Thoracic aorta (tissue), 2 donors: ENCODE results near the gene SGPL1. TPM values are rescaled to one million over a fixed set of nuclear protein-coding genes. Genes with fewer than 3 reads are reported as not detected.

Experiments used
- ATAC-seq: fragments of 150-250 bp; one replicate; pipeline ENCODE4 v1.8.0; 2017; ENCODE audit warnings: low read depth; ENCODE audit not compliant: insufficient number of reproducible peaks, low FRiP score
- DNase-seq: peaks from one replicate; pipeline ENCODE4 v3.0.0-alpha.2; 2020; ENCODE audit warnings: low spot score
- H3K27ac ChIP-seq, 2 donors: fragments of 200-600 bp; sonication (generic); 1 replicate in 1 of 2; 2 replicates in 1 of 2; pipeline ENCODE4 v1.5.1; 2016; ENCODE audit warnings: mild to moderate bottlenecking in 2 of 2, moderate library complexity in 2 of 2
- H3K27me3 ChIP-seq: fragments of 200-600 bp; sonication (generic); replicated peaks from 2 replicates; pipeline ENCODE4 v1.6.0; 2016; ENCODE audit warnings: mild to moderate bottlenecking; ENCODE audit not compliant: insufficient read depth
- H3K36me3 ChIP-seq: fragments of 200-600 bp; sonication (generic); one replicate; pipeline ENCODE4 v1.5.1; 2016
- H3K4me1 ChIP-seq, 2 donors: fragments of 200-600 bp; sonication (generic); 1 replicate in 1 of 2; 2 replicates in 1 of 2; pipeline versions ENCODE4 v1.5.1 to v1.6.0; 2016; ENCODE audit warnings: low read depth in 2 of 2, mild to moderate bottlenecking in 1 of 2; ENCODE audit not compliant: control insufficient read depth in 1 of 2
- H3K4me3 ChIP-seq: fragments of 200-600 bp; sonication (generic); 2 replicates; pipeline ENCODE4 v1.5.1; 2016; ENCODE audit warnings: mild to moderate bottlenecking
- H3K9me3 ChIP-seq: fragments of 200-600 bp; sonication (generic); 2 replicates; pipeline ENCODE4 v1.5.1; 2016
- total RNA-seq, 2 donors: library from RNA; depleted of rRNA; stranded (reverse); fragments of >200 nt; gene quantifications; one replicate each; pipeline versions ENCODE4 v1.1.0 to v1.2.3, GENCODE V29; 2016
- TF ChIP-seq, protein P1 (sequence below): fragments of 200-600 bp; sonication (generic); IDR thresholded peaks from one replicate; pipeline ENCODE4 v1.5.1; 2019; ENCODE audit warnings: antibody characterized with exemption

The SGPL1 gene
- total RNA-seq, 2 donors from 2014 or later = 15.0 to 26.0 TPM

DNA sequence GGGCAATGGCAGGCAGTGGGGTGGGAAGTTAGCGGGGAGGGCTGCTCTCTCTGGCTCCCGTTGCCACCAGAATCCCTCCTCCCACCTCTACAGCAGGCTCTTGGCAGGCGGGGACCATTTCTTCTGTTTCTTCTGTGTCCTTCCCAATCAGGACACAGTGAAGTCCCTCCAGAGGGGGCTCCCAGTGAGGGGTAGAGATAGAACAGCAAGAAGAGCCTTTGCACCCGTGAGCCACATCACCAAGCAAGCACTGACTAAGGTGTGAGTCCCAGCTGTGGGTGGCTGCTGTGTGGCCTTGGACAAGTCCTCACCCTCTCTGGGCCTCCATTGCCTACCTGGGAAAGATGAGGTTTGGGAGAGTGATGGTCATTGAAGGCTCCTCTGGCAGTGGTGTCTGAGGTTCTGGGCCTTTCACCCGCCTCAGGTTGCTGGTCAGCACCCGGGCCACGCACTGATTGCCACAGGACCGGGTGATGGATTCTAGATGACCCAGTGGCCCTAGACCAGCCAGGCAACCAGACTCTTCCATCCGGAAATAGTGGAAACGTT, 98.6 kb downstream of the SGPL1 start:
- DNase-seq (no peak), ATAC-seq (no peak)
- TF ChIP-seq, protein P1, sequence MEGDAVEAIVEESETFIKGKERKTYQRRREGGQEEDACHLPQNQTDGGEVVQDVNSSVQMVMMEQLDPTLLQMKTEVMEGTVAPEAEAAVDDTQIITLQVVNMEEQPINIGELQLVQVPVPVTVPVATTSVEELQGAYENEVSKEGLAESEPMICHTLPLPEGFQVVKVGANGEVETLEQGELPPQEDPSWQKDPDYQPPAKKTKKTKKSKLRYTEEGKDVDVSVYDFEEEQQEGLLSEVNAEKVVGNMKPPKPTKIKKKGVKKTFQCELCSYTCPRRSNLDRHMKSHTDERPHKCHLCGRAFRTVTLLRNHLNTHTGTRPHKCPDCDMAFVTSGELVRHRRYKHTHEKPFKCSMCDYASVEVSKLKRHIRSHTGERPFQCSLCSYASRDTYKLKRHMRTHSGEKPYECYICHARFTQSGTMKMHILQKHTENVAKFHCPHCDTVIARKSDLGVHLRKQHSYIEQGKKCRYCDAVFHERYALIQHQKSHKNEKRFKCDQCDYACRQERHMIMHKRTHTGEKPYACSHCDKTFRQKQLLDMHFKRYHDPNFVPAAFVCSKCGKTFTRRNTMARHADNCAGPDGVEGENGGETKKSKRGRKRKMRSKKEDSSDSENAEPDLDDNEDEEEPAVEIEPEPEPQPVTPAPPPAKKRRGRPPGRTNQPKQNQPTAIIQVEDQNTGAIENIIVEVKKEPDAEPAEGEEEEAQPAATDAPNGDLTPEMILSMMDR = no peak
- Histone ChIP-seq H3K27me3 (no peaks in the 10 kb centered on the region), H3K4me1 (no peaks in the 10 kb centered on the region), H3K36me3 (no peaks in the 10 kb centered on the region), H3K9me3 (no peaks in the 10 kb centered on the region), H3K27ac (no peak overlapping the region), H3K4me3 (no peak overlapping the region)

DNA sequence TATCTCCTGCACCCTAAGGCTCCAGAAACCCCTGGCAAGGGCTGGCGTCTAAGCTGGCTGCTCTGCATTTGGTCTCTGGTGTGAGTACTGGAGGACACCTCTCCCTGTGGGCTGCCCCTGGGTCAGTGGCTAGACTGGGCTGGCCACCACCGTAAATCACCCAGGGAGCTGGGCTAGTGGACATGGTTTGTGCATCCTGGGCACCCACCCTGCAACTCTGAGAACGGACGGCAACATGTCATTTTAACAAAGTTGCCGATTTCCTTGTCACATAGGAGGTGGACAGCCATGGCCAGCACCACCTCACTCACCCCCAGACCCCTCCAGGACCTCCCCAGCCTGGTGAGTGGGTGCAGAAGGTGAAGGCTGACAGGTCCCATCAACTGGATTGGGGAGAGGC, 99.5 kb downstream of the SGPL1 start:
- TF ChIP-seq, protein P1 = no peak
- Histone ChIP-seq H3K27me3 (no peaks in the 10 kb centered on the region), H3K36me3 (no peaks in the 10 kb centered on the region), H3K27ac (no peak overlapping the region), H3K9me3 (no peaks in the 10 kb centered on the region), H3K4me1 (no peaks in the 10 kb centered on the region), H3K4me3 (no peak overlapping the region)
- ATAC-seq (no peak), DNase-seq (no peak)

DNA sequence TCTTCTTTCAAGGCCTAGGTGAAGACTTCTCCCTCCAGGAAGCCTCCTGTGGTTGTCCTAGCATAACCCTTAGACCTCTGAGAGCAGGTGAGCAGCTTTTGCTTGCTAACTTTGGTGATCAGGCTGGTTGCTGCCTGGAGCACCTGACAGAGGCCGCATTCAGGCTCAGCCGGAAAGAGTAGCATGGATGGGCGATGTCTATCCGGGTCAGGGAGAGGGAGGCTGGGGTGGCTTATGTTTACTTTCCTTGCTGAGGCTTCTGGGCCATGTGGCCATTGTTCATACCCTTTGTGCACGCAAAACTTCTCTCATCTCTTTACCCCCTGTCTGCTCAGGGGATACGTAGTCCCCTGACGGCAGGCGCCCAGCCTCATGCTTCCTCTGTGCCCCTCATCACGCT, 100.1 kb downstream of the SGPL1 start:
- Histone ChIP-seq H3K27me3 (no peaks in the 10 kb centered on the region), H3K4me1 (no peaks in the 10 kb centered on the region), H3K36me3 (no peaks in the 10 kb centered on the region), H3K4me3 (no peak overlapping the region), H3K9me3 (no peaks in the 10 kb centered on the region), H3K27ac (no peak overlapping the region)
- TF ChIP-seq, protein P1 = no peak
- no peak for ATAC-seq
- no peak for DNase-seq

DNA sequence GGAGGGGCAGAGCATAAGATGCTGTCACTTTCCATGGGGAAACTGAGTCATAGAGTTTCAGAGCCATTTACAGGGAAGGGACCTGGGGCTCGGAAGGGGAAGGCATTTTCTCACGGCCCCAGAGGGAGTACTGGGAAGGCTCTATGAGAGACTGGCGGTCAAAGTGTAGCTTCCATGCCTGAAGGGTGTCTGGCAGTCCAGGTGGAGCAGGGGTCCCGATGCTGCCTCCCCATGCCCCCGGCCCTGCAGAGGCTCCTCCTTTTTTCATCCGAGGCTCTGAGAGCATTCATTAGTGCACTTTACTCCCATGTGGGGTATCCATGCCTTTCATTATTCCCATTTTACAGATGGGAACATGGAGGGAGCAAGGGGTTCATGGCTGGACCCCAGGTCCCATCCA, 100.5 kb downstream of the SGPL1 start:
- no peaks in the 10 kb centered on the region for H3K36me3 ChIP-seq
- H3K4me3 ChIP-seq = no peak overlapping the region
- H3K4me1 ChIP-seq = no peaks in the 10 kb centered on the region
- TF ChIP-seq, protein P1 = no peak
- no peaks in the 10 kb centered on the region for H3K27me3 ChIP-seq
- DNase-seq = no peak
- no peak overlapping the region for H3K27ac ChIP-seq
- ATAC-seq = no peak
- H3K9me3 ChIP-seq = no peaks in the 10 kb centered on the region

DNA sequence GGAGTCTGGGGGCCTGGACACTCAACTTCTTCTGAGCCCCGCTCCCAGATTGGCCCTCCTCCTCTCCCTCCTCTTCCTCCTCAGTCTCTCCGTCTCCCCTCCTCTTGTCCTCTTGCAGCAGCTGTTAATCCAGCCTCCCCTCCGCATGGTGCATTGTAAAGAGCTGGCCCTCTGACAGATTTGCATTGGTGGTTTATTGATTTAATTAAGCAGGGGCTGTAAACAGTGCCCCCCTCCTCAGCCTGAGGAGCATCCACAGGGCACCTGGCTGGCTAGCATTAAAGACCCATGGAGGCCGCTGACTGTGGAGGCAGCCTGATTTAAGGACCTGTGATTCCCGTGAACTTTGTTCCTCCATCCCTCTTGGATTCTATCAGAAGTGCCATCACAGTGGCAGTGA, 101.5 kb downstream of the SGPL1 start:
- DNase-seq (no peak), ATAC-seq (no peak)
- no peaks in the 10 kb centered on the region for H3K9me3 ChIP-seq
- H3K27ac ChIP-seq = no peak overlapping the region
- no peak overlapping the region for H3K4me3 ChIP-seq
- no peaks in the 10 kb centered on the region for H3K27me3 ChIP-seq
- no peaks in the 10 kb centered on the region for H3K4me1 ChIP-seq
- TF ChIP-seq, protein P1 = no peak
- no peaks in the 10 kb centered on the region for H3K36me3 ChIP-seq
